ENCODE data around the gene FBP2. TPM values are rescaled to one million over a fixed set of nuclear protein-coding genes. Genes with fewer than 3 reads are reported as not detected.

Gene FBP2
- polyA plus RNA-seq, 1 donor (not counting 4 experiments of a cell fraction or from before 2014, with no cell fraction given) = not detected

GRCh38 chr9:94607423-94607691 is 13.7 kb upstream of the FBP2 start:
- H3K27me3 ChIP-seq (ENCODE audit: control insufficient read depth, extremely low read depth, insufficient read depth, low read length) = peaks cover 5% of the 10 kb centered on the region
- no peak overlapping the region for H3K9ac ChIP-seq (ENCODE audit: control insufficient read depth, extremely low read depth, insufficient read depth, low read length)
- no peak overlapping the region for H3K4me2 ChIP-seq (ENCODE audit: control insufficient read depth, extremely low read depth, insufficient read depth, low read depth, low read length)
- dilution Hi-C loops (cut with MboI; ENCODE audit: extremely low pct_ligation_motif_present, low sequenced_read_pairs) = no loop called here
- H3K4me3 ChIP-seq (ENCODE audit: control insufficient read depth in 2 of 3, extremely low read depth in 1 of 3, insufficient read depth in 2 of 3, low read depth in 1 of 3, low read length in 3 of 3) = no peak overlapping the region
- H3K9me1 ChIP-seq (ENCODE audit: control insufficient read depth, extremely low read depth, insufficient read depth, low read length) = no peaks in the 10 kb centered on the region
- H3K9me3 ChIP-seq (ENCODE audit: control insufficient read depth, low read depth, low read length) = no peaks in the 10 kb centered on the region
- H3K79me2 ChIP-seq (ENCODE audit: control insufficient read depth, insufficient read depth, low read length) = no peaks in the 10 kb centered on the region
- H4K20me1 ChIP-seq (ENCODE audit: control insufficient read depth, extremely low read depth, insufficient read depth, low read length) = no peaks in the 10 kb centered on the region
- FAIRE-seq (no peak), DNase-seq (ENCODE audit: low read depth, low spot score) (no peak)
- TF ChIP-seq EZH2 (IDR thresholded peaks at IDR 0.05; ENCODE audit: low read length) = no peak
- no peak for TF ChIP-seq CTCF (optimal IDR thresholded peaks at IDR 0.05 in 1 of 3, IDR thresholded peaks at IDR 0.05 in 1 of 3, conservative IDR thresholded peaks at IDR 0.05 in 1 of 3; ENCODE audit: extremely low read depth in 1 of 3, insufficient read depth in 2 of 3, low read length in 3 of 3)
- H3K27ac ChIP-seq (ENCODE audit: control insufficient read depth, insufficient read depth, low read length) = no peak overlapping the region
- no peaks in the 10 kb centered on the region for H3K4me1 ChIP-seq (ENCODE audit: control insufficient read depth, extremely low read depth, insufficient read depth, low read length)
- no peaks in the 10 kb centered on the region for H3K36me3 ChIP-seq (ENCODE audit: control insufficient read depth in 2 of 2, extremely low read depth in 1 of 2, insufficient read depth in 2 of 2, low read length in 2 of 2)
- no peak overlapping the region for H2AFZ ChIP-seq (ENCODE audit: control insufficient read depth, low read length)

GRCh38 chr9:94606646-94607422 is 13.2 kb upstream of the FBP2 start:
- FAIRE-seq = no peak
- H3K36me3 ChIP-seq (ENCODE audit: control insufficient read depth in 2 of 2, extremely low read depth in 1 of 2, insufficient read depth in 2 of 2, low read length in 2 of 2) = no peaks in the 10 kb centered on the region
- no peaks in the 10 kb centered on the region for H3K9me3 ChIP-seq (ENCODE audit: control insufficient read depth, low read depth, low read length)
- dilution Hi-C loops (cut with MboI; ENCODE audit: extremely low pct_ligation_motif_present, low sequenced_read_pairs) = no loop called here
- no peaks in the 10 kb centered on the region for H3K4me1 ChIP-seq (ENCODE audit: control insufficient read depth, extremely low read depth, insufficient read depth, low read length)
- H3K27ac ChIP-seq (ENCODE audit: control insufficient read depth, insufficient read depth, low read length) = no peak overlapping the region
- no peaks in the 10 kb centered on the region for H4K20me1 ChIP-seq (ENCODE audit: control insufficient read depth, extremely low read depth, insufficient read depth, low read length)
- no peaks in the 10 kb centered on the region for H3K79me2 ChIP-seq (ENCODE audit: control insufficient read depth, insufficient read depth, low read length)
- TF ChIP-seq EZH2 (IDR thresholded peaks at IDR 0.05; ENCODE audit: low read length) (no peak), CTCF (optimal IDR thresholded peaks at IDR 0.05 in 1 of 3, IDR thresholded peaks at IDR 0.05 in 1 of 3, conservative IDR thresholded peaks at IDR 0.05 in 1 of 3; ENCODE audit: extremely low read depth in 1 of 3, insufficient read depth in 2 of 3, low read length in 3 of 3) (no peak)
- H3K9me1 ChIP-seq (ENCODE audit: control insufficient read depth, extremely low read depth, insufficient read depth, low read length) = no peaks in the 10 kb centered on the region
- H3K9ac ChIP-seq (ENCODE audit: control insufficient read depth, extremely low read depth, insufficient read depth, low read length) = no peak overlapping the region
- H3K4me3 ChIP-seq (ENCODE audit: control insufficient read depth in 2 of 3, extremely low read depth in 1 of 3, insufficient read depth in 2 of 3, low read depth in 1 of 3, low read length in 3 of 3) = no peak overlapping the region
- H3K4me2 ChIP-seq (ENCODE audit: control insufficient read depth, extremely low read depth, insufficient read depth, low read depth, low read length) = no peak overlapping the region
- H3K27me3 ChIP-seq (ENCODE audit: control insufficient read depth, extremely low read depth, insufficient read depth, low read length) = peaks cover 5% of the 10 kb centered on the region
- H2AFZ ChIP-seq (ENCODE audit: control insufficient read depth, low read length) = no peak overlapping the region
- DNase-seq (ENCODE audit: low read depth, low spot score) = no peak
